ENCODE measurements around the gene MOV10L1. TPM values are rescaled to one million over a fixed set of nuclear protein-coding genes. Genes with fewer than 3 reads are reported as not detected.

Gene MOV10L1
- total RNA-seq, 2 experiments from 2014 or later: 0.11 TPM; not detected in 1

DNA sequence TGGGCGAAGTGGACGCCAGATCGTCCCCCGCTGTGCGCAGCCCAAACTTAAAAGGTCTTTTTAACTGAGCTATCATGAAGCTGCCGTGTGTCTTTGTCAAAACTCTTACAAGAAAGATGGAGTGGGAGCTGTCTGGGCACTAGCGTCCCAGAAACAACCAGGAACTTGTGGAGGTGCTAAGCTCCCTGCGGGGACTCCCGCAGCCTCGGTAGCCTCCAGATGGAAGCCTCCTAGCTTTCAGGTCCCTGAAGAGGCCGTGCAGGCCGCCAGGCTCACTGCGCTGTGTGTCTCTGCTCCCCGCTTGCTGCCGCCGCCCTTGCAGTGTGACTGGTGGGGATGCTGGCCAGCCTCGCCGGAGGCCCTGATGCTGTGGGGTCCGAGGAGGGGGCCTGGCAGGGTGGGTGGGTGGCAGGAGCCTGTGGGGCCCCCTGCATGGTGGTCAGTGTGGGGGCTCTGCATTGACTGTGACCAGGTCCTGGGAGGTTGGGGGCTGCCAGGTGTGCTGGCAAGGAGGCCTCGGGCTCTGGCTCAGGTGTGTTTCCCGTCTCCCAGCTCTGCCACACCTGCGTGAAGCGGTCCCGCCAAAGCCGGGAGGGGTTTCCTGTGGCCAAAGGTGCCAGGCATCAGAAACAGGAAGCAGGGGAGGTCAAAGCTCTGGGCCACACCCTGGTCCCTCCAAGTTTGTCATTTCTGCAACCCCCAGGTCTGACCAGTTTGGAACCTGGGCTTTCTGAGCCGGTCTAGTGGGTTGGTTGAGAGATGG is 97.1 kb downstream of the MOV10L1 start:
- Mint-ChIP-seq H3K4me1 (peaks cover 36% of the 10 kb centered on the region), H3K27ac (peak overlapping the region; percentile 92), H3K27me3 (no peaks in the 10 kb centered on the region), H3K9me3 (ENCODE audit: low read depth) (no peaks in the 10 kb centered on the region), H3K36me3 (ENCODE audit: low read depth) (peaks cover 10% of the 10 kb centered on the region), H3K4me3 (peak overlapping the region; percentile 84)
- ATAC-seq: no peak
- POLR2A ChIA-PET: interaction anchor here (1.3 kb wide), 1 partner anchor 16 kb away, joined by 3 read pairs; the partner anchor contains the start of gene PANX2
- DNase-seq: peak; percentile 40
- CTCF ChIA-PET: interaction anchor here (0.6 to 1.0 kb wide), 2 partner anchors 44 to 270 kb away, joined by 3 to 4 read pairs; no protein-coding TSS in a partner anchor
- intact Hi-C loops (cut with DNase I, micrococcal nuclease): loop anchor here in 1 of 2 experiments (5.0 kb wide), 1 partner anchor 285 kb away; no protein-coding TSS in a partner anchor

DNA sequence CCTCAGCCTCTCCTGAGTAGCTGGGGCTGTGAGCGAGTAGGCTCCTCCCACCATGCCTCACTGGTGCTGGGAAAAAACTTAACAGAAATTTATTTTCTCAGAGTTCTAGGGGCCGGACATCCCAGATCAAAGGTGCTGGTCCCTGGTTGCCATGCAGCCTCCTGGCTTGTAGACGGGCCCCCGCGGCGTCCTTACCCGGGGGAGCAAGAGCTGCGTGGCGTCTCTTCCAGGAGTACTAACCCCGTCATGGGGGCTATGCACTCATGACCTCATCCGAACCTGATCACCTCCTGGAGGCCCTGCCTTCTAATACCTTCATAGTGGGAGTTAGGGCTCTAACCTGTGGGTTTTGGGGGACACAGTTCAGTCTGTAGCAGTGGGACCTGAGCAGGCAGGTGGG is 98.5 kb downstream of the MOV10L1 start:
- intact Hi-C loops (cut with DNase I, micrococcal nuclease): loop anchor here in 1 of 2 experiments (5.0 kb wide), 1 partner anchor 284 kb away; no protein-coding TSS in a partner anchor
- CTCF ChIA-PET: interaction anchor here (1.2 kb wide), 1 partner anchor 33 kb away, joined by 3 read pairs; no protein-coding TSS in a partner anchor
- Mint-ChIP-seq H3K4me3 (no peak overlapping the region), H3K4me1 (peaks cover 45% of the 10 kb centered on the region), H3K36me3 (ENCODE audit: low read depth) (peaks cover 15% of the 10 kb centered on the region), H3K27me3 (no peaks in the 10 kb centered on the region), H3K9me3 (ENCODE audit: low read depth) (no peaks in the 10 kb centered on the region), H3K27ac (no peak overlapping the region)
- POLR2A ChIA-PET: interaction anchor here (0.6 kb wide), 1 partner anchor 39 kb away, joined by 3 read pairs; no protein-coding TSS in a partner anchor
- no peak for DNase-seq
- ATAC-seq: no peak

DNA sequence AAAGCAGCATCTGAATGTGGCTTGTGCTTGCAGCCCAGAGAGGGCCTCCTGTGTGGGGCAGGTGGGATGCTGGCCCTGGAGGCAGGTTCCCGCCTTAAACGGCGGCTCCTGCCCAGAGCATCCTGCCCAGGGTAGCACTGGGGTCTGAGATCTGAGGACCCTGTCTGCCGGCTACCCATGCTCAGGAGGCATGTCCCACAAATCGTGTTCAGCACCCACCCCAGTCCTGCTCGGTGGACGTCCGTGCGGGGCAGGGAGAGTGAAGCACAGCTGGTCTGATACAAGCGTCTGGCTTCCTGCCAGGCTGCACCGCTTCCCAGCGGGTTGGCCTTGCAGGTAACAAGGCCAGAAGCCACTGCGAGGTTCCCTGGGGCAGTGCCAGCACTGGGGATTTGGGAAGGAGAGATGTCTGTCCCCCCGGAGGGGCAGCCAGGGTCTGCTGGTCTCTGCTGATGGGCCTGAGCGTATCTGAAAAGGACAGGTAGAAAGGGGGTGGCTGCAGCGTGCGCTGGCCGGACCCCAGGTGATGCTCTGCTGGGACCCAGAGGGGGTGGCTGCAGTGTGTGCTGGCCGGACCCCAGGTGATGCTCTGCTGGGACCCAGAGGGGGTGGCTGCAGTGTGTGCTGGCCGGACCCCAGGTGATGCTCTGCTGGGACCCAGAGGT is 99.5 kb downstream of the MOV10L1 start:
- intact Hi-C loops (cut with DNase I, micrococcal nuclease): loop anchor here in 1 of 2 experiments (5.0 kb wide), 1 partner anchor 283 kb away; no protein-coding TSS in a partner anchor
- peaks cover 45% of the 10 kb centered on the region for H3K4me1 Mint-ChIP-seq
- H3K27me3 Mint-ChIP-seq: no peaks in the 10 kb centered on the region
- H3K4me3 Mint-ChIP-seq: peak overlapping the region; percentile 83
- ChIA-PET CTCF (no interaction called here), POLR2A (interaction anchor here (0.6 kb wide), 1 partner anchor 322 kb away, joined by 3 read pairs; no protein-coding TSS in a partner anchor)
- no peak for DNase-seq
- ATAC-seq: no peak
- H3K27ac Mint-ChIP-seq: peak overlapping the region; percentile 90
- no peaks in the 10 kb centered on the region for H3K9me3 Mint-ChIP-seq (ENCODE audit: low read depth)
- peaks cover 15% of the 10 kb centered on the region for H3K36me3 Mint-ChIP-seq (ENCODE audit: low read depth)

DNA sequence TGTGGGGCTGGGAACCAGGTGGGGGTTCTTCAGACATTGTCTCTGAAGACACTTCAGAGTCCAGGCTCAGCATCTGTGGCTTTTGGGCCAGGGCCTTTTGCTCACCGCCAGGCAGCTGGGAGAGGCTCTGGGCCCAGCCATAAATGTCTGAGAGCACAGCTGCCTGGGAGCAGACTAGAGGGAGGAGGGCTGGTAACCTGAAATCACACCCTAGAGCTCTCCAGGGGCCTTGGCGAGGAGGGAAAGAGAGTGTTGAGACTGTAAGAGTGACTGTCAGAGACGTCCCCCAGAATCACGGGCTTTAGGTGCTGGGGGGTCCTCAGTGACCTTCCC is 100.0 kb downstream of the MOV10L1 start:
- POLR2A ChIA-PET: no interaction called here
- peaks cover 15% of the 10 kb centered on the region for H3K36me3 Mint-ChIP-seq (ENCODE audit: low read depth)
- no peak for DNase-seq
- peaks cover 43% of the 10 kb centered on the region for H3K4me1 Mint-ChIP-seq
- no peaks in the 10 kb centered on the region for H3K9me3 Mint-ChIP-seq (ENCODE audit: low read depth)
- intact Hi-C loops (cut with DNase I, micrococcal nuclease): loop anchor here (1.0 to 10.0 kb wide), 12 partner anchors 10 to 393 kb away; partner anchors contain the start of genes ALG12 (in 1 of the 2), CHKB (in 1 of the 2), CRELD2 (in 1 of the 2) and PANX2 (in 1 of the 2)
- CTCF ChIA-PET: interaction anchor here (0.6 kb wide), 1 partner anchor 34 kb away, joined by 3 read pairs; no protein-coding TSS in a partner anchor
- peak overlapping the region; percentile 83 for H3K4me3 Mint-ChIP-seq
- peak; percentile 1 for ATAC-seq
- H3K27me3 Mint-ChIP-seq: no peaks in the 10 kb centered on the region
- peak overlapping the region; percentile 90 for H3K27ac Mint-ChIP-seq

DNA sequence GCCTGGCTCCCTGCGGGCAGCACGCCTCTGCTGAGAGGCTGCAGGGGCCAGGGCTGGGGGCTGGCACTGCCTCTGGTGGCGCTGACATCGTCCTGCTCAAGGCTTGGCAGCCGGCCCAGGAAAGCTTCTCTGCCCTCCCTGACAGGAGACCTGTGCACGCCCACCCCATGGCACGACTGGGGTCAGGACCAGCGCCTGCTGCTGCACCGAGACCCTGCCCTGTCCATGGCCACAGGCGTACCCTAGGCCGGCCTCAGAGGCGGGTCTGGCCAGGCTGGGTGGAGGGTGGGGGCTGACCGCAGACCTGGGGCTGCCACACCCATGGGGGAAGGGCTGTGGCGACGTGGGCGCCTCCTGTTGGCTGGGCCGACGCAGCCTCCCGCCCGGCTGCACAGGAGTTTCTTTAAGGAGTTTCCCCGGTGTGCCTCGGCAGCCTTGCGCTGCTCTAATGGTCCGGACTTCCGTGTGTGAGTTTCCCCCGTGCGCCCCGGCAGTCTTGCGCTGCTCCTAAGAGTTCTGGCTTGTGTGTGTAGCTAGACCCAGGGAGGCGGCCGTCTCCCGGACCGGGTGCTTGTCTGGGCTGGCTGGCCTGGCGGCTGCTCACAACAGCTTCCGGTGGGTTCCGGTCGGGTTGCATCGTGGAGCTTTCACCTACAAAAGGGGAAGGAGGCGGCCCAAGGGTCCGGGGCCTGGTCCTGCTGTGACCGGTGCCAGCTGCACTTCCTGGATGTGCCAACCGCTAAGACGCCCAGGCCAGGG is 100.6 kb downstream of the MOV10L1 start:
- intact Hi-C loops (cut with DNase I, micrococcal nuclease): loop anchor here (1.0 to 10.0 kb wide), 11 partner anchors 10 to 392 kb away; partner anchors contain the start of genes ALG12 (in 1 of the 2), CHKB (in 1 of the 2), CRELD2 (in 1 of the 2) and PANX2 (in 1 of the 2)
- ChIA-PET CTCF (interaction anchor here (0.6 to 2.1 kb wide), 5 partner anchors 13 to 105 kb away, joined by 3 to 6 read pairs (median 3); partner anchors contain the start of gene MLC1), POLR2A (interaction anchor here (0.5 to 1.2 kb wide), 2 partner anchors 11 to 18 kb away, joined by 4 to 8 read pairs; no protein-coding TSS in a partner anchor)
- Mint-ChIP-seq H3K9me3 (ENCODE audit: low read depth) (no peaks in the 10 kb centered on the region), H3K27ac (peak overlapping the region; percentile 94), H3K4me1 (peaks cover 43% of the 10 kb centered on the region), H3K4me3 (peak overlapping the region; percentile 83), H3K27me3 (no peaks in the 10 kb centered on the region), H3K36me3 (ENCODE audit: low read depth) (peaks cover 15% of the 10 kb centered on the region)
- DNase-seq (peak; percentile 89), ATAC-seq (peak; percentile 49)

DNA sequence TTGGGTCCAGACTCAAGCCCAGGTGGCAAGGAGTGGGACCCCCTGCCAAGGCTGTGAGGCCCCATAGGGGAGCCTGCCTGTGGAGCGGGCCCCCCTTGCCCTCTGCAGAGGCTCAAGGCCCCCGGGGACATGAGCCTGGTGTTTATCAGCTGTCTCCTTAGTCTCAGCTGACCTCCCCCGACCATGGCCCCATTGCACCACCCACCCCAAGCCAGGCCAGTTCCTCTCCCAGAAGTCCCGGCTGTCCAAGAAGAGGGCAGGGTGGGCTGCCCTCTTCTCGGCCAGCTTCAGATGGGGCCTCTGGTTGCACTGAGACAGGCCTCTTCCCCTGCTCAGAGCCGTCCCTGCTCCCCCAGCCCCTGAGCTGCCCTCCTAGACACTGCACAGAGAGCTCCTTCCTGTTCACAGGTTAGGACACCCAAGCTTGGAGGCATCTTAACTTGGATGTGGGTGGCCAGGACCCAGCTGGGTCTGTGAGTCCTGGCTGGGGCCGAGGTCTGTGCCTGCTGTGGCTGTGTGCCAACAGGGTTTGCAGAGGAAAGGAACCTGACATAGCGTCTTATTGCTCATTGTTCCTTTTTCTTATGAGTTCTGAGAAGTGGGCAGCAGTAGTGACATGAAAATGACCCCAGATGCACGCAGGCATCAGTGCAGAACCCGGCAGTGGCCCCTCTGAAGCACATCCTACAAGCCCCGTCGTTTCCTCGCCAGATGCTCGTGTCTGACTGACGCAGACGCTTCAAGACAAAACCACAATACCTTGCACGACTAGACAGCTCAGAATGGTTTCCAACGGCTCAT is 101.3 kb downstream of the MOV10L1 start:
- Mint-ChIP-seq H3K4me3 (peak overlapping the region; percentile 83), H3K27ac (peak overlapping the region; percentile 94), H3K9me3 (ENCODE audit: low read depth) (no peaks in the 10 kb centered on the region), H3K4me1 (peaks cover 43% of the 10 kb centered on the region), H3K36me3 (ENCODE audit: low read depth) (peaks cover 20% of the 10 kb centered on the region), H3K27me3 (no peaks in the 10 kb centered on the region)
- ATAC-seq: peak; percentile 73
- ChIA-PET POLR2A (interaction anchor here (1.2 kb wide), 1 partner anchor 10 kb away, joined by 4 read pairs; no protein-coding TSS in a partner anchor), CTCF (interaction anchor here (0.7 to 2.1 kb wide), 5 partner anchors 10 to 372 kb away, joined by 3 to 6 read pairs (median 3); partner anchors contain the start of genes MLC1 and SYCE3)
- peak; percentile 86 for DNase-seq
- intact Hi-C loops (cut with DNase I, micrococcal nuclease): loop anchor here (1.0 to 10.0 kb wide), 12 partner anchors 9 to 392 kb away; partner anchors contain the start of genes ALG12 (in 1 of the 2), BRD1 (in 1 of the 2), CHKB (in 1 of the 2) and CRELD2 (in 1 of the 2)

DNA sequence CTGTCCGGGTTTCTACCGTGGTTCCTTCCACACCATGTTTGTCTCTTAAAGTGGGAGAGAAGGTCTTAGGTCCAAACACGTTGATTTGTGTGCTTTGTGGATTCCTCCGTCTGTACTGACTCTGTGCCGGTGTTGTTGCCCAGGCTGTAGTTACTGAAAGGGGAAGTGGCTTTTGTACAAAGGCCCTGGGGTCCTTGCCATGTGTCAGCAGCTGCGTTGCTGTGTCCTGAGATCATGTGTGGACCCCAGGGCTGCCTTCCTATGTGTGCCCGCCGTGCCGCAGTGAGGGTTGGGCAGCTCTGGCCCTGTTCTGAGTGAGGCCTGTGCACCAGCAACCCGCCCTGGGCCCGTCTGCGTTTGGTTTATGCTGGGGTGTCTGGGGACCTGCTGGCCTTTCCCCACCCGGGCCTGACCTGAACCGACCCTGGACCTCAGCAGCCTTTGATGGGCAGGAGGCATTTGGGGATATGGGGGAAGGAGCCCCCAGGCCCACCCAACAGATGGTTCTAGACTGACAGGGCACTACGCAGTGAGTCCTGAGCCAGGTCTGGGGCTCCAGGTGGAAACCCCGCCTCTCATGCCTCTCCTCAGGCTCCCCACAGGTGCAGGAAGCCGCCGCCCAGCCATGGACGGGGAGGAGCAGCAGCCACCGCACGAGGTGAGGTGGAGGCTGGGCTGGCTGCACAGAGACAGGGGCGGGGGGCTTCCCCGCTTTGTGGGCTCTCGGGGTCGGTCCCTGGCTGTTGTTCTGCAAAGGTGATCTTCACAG is 102.8 kb downstream of the MOV10L1 start:
- peak overlapping the region; percentile 83 for H3K4me3 Mint-ChIP-seq
- ATAC-seq (no peak), DNase-seq (peak; percentile 52)
- peaks cover 34% of the 10 kb centered on the region for H3K4me1 Mint-ChIP-seq
- no peaks in the 10 kb centered on the region for H3K27me3 Mint-ChIP-seq
- ChIA-PET POLR2A (no interaction called here), CTCF (interaction anchor here (1.4 to 2.1 kb wide), 2 partner anchors 9 to 54 kb away, joined by 4 to 6 read pairs; no protein-coding TSS in a partner anchor)
- intact Hi-C loops (cut with DNase I, micrococcal nuclease): loop anchor here in 1 of 2 experiments (5.0 to 10.0 kb wide), 3 partner anchors 45 to 258 kb away; no protein-coding TSS in a partner anchor
- peaks cover 20% of the 10 kb centered on the region for H3K36me3 Mint-ChIP-seq (ENCODE audit: low read depth)
- H3K27ac Mint-ChIP-seq: peak overlapping the region; percentile 94
- H3K9me3 Mint-ChIP-seq (ENCODE audit: low read depth): no peaks in the 10 kb centered on the region

DNA sequence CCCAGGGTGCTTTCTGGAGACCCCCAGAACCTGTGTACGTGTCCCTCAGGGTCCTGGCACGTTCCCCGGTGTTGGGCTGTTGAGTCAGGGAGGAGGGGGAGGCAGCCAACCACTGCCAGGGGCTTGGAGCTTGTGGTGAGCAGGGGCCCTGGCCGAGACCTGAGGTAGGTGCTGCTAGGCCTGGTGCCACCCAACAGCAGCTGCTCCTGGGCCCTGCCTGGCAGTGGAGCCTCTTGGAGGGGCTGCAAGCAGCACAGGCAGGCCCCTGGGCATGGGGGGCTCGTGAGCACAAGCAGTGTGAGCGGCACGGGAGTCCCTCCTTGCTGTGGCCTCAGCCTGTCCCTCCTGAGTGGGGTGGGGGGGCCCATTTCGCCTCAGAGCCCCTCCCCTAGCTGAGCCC is 103.8 kb downstream of the MOV10L1 start:
- no peak for DNase-seq
- intact Hi-C loops (cut with DNase I, micrococcal nuclease): loop anchor here in 1 of 2 experiments (5.0 to 10.0 kb wide), 3 partner anchors 46 to 259 kb away; no protein-coding TSS in a partner anchor
- ChIA-PET CTCF (interaction anchor here (0.6 kb wide), 1 partner anchor 30 kb away, joined by 4 read pairs; no protein-coding TSS in a partner anchor), POLR2A (no interaction called here)
- ATAC-seq: no peak
- Mint-ChIP-seq H3K36me3 (ENCODE audit: low read depth) (peaks cover 24% of the 10 kb centered on the region), H3K27ac (no peak overlapping the region), H3K4me1 (peaks cover 30% of the 10 kb centered on the region), H3K9me3 (ENCODE audit: low read depth) (no peaks in the 10 kb centered on the region), H3K27me3 (no peaks in the 10 kb centered on the region), H3K4me3 (no peak overlapping the region)

DNA sequence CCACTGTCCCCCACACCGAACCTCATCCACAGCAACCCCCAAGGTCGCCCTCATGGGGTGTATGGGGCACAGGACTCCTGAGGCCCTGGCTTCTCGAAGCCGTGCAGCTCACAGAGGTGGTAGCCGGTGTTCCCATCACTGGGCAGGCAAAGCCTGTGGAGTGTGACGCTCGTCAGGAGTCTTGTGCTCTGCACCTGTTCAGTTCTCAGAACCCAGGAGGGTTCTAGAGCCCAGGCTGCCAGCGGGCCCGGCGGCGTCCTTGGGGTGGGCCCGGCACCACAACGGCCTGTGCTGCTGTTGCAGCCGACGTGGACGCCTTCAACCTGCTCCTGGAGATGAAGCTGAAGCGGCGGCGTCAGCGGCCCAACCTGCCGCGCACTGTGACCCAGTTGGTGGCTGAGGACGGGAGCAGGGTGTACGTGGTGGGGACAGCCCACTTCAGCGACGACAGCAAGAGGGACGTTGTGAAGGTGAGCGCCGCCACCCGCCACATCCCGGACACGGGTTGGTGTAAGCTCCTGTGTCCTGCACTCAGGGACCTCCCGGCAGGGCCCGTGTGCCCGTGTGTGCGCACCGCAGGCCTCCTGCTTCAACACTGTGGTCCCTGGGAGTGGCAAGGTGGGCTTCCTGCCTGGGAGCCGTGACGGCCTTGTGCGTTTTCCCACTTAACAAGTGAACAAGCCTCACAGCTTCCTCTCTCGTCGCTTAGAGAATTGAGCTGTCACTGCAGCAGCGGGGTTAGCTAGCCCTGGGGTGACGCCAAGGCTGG is 104.4 kb downstream of the MOV10L1 start:
- intact Hi-C loops (cut with DNase I, micrococcal nuclease): loop anchor here in 1 of 2 experiments (5.0 to 10.0 kb wide), 3 partner anchors 47 to 259 kb away; no protein-coding TSS in a partner anchor
- CTCF ChIA-PET: interaction anchor here (0.6 to 0.7 kb wide), 2 partner anchors 30 to 51 kb away, joined by 3 to 4 read pairs; no protein-coding TSS in a partner anchor

More for the DNA sequence above, 104.4 kb downstream of the MOV10L1 start:
- no peaks in the 10 kb centered on the region for H3K27me3 Mint-ChIP-seq
- H3K27ac Mint-ChIP-seq: no peak overlapping the region
- ATAC-seq: no peak
- no peaks in the 10 kb centered on the region for H3K9me3 Mint-ChIP-seq (ENCODE audit: low read depth)
- POLR2A ChIA-PET: no interaction called here
- no peak for DNase-seq
- H3K36me3 Mint-ChIP-seq (ENCODE audit: low read depth): peaks cover 24% of the 10 kb centered on the region
- H3K4me3 Mint-ChIP-seq: no peak overlapping the region
- peaks cover 26% of the 10 kb centered on the region for H3K4me1 Mint-ChIP-seq

Measured in activated CD4-positive, alpha-beta T cell treated with anti-CD3 and anti-CD28 coated beads for 36 hours (primary cell).